Measurements from ENCODE around the gene OBSCN.

- TF ChIP-seq POLR2A (IDR thresholded peaks at IDR 0.05) = no peak
- TF ChIP-seq, protein P1, sequence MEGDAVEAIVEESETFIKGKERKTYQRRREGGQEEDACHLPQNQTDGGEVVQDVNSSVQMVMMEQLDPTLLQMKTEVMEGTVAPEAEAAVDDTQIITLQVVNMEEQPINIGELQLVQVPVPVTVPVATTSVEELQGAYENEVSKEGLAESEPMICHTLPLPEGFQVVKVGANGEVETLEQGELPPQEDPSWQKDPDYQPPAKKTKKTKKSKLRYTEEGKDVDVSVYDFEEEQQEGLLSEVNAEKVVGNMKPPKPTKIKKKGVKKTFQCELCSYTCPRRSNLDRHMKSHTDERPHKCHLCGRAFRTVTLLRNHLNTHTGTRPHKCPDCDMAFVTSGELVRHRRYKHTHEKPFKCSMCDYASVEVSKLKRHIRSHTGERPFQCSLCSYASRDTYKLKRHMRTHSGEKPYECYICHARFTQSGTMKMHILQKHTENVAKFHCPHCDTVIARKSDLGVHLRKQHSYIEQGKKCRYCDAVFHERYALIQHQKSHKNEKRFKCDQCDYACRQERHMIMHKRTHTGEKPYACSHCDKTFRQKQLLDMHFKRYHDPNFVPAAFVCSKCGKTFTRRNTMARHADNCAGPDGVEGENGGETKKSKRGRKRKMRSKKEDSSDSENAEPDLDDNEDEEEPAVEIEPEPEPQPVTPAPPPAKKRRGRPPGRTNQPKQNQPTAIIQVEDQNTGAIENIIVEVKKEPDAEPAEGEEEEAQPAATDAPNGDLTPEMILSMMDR (IDR thresholded peaks at IDR 0.05) = no peak
Observed at GRCh38 chr1:228181645-228182034, 26.2 kb upstream of the OBSCN start.

Data from heart left ventricle (tissue), 13 donors.